MCF 10A (cell line): ENCODE results near the gene TLL2. TPM values are rescaled to one million over a fixed set of nuclear protein-coding genes. Genes with fewer than 3 reads are reported as not detected.

ENCODE experiments used
- BruUV-seq: library from RNA; stranded (reverse); fragments of 400-500 nt; replicated peaks from 2 replicates; lab custom pipeline; 2021; lab: Mats Ljungman, UMichigan
- CTCF ChIA-PET: fragments of 300-600 bp; sonication (Branson Sonifier 250); formaldehyde crosslinking; extraction: SDS; loops from one replicate; lab custom pipeline; 2021; ENCODE audit warnings: antibody characterized with exemption, inconsistent platforms; lab: Yijun Ruan, JAX
- POLR2A ChIA-PET: fragments of 300-600, 350-650 bp; sonication (Branson Sonifier 250); formaldehyde crosslinking; extraction: SDS; loops from one replicate; lab custom pipeline; 2020; ENCODE audit warnings: antibody characterized with exemption, inconsistent platforms; lab: Yijun Ruan, JAX
- DNase-seq: peaks from one replicate; pipeline ENCODE4 v3.0.0-alpha.2; 2018; ENCODE audit not compliant: unreplicated experiment
- H3K27ac Mint-ChIP-seq: one replicate; pipeline ENCODE4 v1.8.0; 2022; ENCODE audit warnings: mild to moderate bottlenecking, low read depth, mixed read lengths; ENCODE audit not compliant: unreplicated experiment
- H3K27me3 Mint-ChIP-seq: one replicate; pipeline ENCODE4 v1.8.0; 2022; ENCODE audit warnings: mixed read lengths; ENCODE audit not compliant: insufficient read depth, unreplicated experiment
- H3K36me3 Mint-ChIP-seq: one replicate; pipeline ENCODE4 v1.8.0; 2022; ENCODE audit warnings: mild to moderate bottlenecking, moderate library complexity, mixed read lengths; ENCODE audit not compliant: insufficient read depth, unreplicated experiment
- H3K4me1 Mint-ChIP-seq: one replicate; pipeline ENCODE4 v1.8.0; 2022; ENCODE audit warnings: mixed read lengths; ENCODE audit not compliant: insufficient read depth, unreplicated experiment
- H3K4me3 Mint-ChIP-seq: one replicate; pipeline ENCODE4 v1.8.0; 2022; ENCODE audit warnings: mild to moderate bottlenecking, moderate library complexity, mixed read lengths; ENCODE audit not compliant: unreplicated experiment
- H3K9me3 Mint-ChIP-seq: one replicate; pipeline ENCODE4 v1.8.0; 2022; ENCODE audit warnings: mixed read lengths; ENCODE audit not compliant: unreplicated experiment
- intact Hi-C: fragments of 100-400 bp; cut with micrococcal nuclease; formaldehyde crosslinking; loops from 2 replicates; pipeline ENCODE4 v1.14.1; 2022
- total RNA-seq: library from RNA; stranded (reverse); gene quantifications from 2 replicates; pipeline ENCODE4 v1.2.3, GENCODE V29; 2022
- TF ChIP-seq, protein P1 (sequence below): fragments of 200-600 bp; IDR thresholded peaks from one replicate; pipeline ENCODE4 v1.8.0; 2022; ENCODE audit warnings: antibody characterized with exemption, mild to moderate bottlenecking; ENCODE audit not compliant: unreplicated experiment

TLL2 gene
- total RNA-seq, 1 experiment from 2014 or later = not detected

DNA sequence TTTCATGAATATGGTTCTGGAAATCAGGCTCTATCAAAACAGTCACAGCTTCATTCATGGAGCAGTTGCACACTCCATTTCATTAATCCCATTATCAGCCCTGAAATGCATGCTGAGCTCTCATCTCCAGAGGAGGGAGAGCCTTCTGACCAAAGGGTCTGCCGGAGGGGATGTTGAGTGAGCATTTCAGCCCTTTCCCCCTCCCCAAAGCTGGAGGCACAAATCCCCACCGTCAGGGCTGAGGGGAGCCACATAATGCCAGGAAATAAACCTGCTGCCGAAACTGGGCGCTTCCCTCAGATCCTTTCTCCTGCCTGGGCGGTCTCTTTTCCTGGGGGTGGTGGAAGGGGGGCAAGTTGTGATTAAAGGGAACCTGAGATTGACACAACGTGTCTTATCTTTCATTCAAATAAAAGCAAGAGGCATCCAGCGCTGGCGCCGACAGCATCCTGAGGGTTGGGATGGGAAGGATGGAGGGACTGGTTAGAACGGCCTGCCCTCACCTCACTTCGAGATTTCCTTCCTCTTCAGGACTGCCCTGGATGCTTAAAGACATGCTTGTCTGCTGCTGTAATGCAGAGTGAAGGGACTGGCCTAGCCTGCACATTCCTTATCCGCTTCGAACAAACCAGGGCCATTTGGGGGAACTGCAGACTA, 71.6 kb downstream of the TLL2 start:
- H3K4me1 Mint-ChIP-seq = no peaks in the 10 kb centered on the region
- CTCF ChIA-PET = interaction anchor here (1.0 to 1.3 kb wide), 3 partner anchors 17 to 69 kb away, joined by 3 to 4 read pairs (median 3); no protein-coding TSS in a partner anchor
- H3K4me3 Mint-ChIP-seq = no peak overlapping the region
- H3K27ac Mint-ChIP-seq = no peak overlapping the region
- POLR2A ChIA-PET = no interaction called here
- DNase-seq = no peak
- H3K27me3 Mint-ChIP-seq = peaks cover 17% of the 10 kb centered on the region
- intact Hi-C loops = no loop called here
- TF ChIP-seq, protein P1, sequence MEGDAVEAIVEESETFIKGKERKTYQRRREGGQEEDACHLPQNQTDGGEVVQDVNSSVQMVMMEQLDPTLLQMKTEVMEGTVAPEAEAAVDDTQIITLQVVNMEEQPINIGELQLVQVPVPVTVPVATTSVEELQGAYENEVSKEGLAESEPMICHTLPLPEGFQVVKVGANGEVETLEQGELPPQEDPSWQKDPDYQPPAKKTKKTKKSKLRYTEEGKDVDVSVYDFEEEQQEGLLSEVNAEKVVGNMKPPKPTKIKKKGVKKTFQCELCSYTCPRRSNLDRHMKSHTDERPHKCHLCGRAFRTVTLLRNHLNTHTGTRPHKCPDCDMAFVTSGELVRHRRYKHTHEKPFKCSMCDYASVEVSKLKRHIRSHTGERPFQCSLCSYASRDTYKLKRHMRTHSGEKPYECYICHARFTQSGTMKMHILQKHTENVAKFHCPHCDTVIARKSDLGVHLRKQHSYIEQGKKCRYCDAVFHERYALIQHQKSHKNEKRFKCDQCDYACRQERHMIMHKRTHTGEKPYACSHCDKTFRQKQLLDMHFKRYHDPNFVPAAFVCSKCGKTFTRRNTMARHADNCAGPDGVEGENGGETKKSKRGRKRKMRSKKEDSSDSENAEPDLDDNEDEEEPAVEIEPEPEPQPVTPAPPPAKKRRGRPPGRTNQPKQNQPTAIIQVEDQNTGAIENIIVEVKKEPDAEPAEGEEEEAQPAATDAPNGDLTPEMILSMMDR = no peak
- no peaks in the 10 kb centered on the region for H3K36me3 Mint-ChIP-seq
- H3K9me3 Mint-ChIP-seq = no peaks in the 10 kb centered on the region
- no TSS peak for BruUV-seq

DNA sequence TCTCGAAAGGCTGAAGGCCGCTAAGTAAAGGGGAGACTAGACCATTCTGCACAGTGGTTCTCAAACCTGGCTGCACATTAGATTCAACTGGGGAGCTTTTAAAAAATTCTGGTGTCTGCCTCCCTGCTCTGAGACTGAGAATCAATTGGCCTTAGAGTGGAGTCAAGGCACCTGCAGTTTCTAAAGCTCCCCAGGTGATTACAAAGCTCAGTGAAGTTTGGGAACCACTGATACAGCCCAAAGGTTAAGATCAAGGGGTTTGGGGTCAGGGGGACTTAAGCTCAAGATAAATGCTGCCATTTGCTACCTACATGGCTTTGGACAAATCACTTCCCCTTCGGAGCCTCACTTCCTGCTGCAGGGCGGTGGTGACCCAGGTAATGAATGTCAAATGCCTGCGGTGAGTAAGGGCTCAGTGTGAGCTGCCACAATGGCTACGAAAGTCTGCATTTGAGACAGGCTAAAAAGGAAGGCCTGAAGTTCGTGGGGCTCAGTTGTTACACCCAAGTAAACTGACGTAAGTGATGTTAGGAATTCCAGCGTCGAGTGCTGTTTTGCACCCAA, 72.3 kb downstream of the TLL2 start:
- no peak for DNase-seq
- intact Hi-C loops = no loop called here
- no peak overlapping the region for H3K4me3 Mint-ChIP-seq
- no peaks in the 10 kb centered on the region for H3K4me1 Mint-ChIP-seq
- no peaks in the 10 kb centered on the region for H3K9me3 Mint-ChIP-seq
- TF ChIP-seq, protein P1 = no peak
- POLR2A ChIA-PET = no interaction called here
- BruUV-seq = no TSS peak
- H3K27ac Mint-ChIP-seq = no peak overlapping the region
- H3K27me3 Mint-ChIP-seq = peaks cover 10% of the 10 kb centered on the region
- CTCF ChIA-PET = interaction anchor here (1.0 to 1.3 kb wide), 3 partner anchors 16 to 70 kb away, joined by 3 to 4 read pairs (median 3); no protein-coding TSS in a partner anchor
- no peaks in the 10 kb centered on the region for H3K36me3 Mint-ChIP-seq

DNA sequence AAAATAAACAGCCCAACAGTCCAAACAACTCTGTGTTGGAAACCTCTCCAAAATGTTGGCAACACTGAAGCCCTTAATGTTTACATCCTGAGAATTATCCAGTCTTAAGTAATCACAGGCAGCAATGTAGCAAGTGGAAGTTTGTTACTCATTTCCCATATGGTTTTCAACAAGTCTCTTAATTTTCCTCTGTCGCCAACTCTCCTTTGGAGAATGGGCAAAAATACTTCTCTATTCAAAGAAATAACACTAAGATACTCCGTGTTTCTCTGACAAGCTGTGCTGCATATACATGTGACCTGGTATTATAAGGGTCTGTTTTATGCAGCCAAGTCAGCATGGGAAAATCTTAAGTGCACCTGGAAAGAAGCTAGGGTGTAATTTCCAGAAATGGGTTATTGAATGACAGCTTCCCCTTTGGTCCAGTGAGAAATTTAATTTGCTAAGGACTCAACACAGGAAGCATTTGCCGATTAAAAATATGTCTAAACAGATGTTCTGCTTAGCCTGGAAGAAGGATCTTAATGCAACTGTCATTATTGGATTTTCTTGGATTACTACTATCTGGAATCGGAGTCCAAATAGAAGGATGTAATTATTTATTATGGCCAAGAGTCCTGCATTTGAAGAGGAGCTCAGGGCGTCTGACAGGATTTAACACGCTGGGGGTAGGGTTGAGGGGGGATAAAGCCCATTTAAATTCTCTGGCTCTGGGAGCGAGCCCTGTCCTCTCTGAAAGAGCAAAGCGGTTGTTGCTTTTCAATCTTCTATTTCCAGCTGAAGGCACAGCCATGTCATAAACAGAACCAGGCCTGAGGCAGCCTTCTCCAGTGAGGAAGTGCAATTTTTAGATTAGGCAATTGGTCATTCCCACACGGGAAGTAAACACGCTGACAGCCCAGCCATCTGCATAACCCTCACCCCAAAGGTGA, 73.1 kb downstream of the TLL2 start:
- Mint-ChIP-seq H3K27me3 (peaks cover 2% of the 10 kb centered on the region), H3K4me1 (no peaks in the 10 kb centered on the region), H3K36me3 (no peaks in the 10 kb centered on the region), H3K4me3 (no peak overlapping the region), H3K27ac (no peak overlapping the region), H3K9me3 (peaks cover 2% of the 10 kb centered on the region)
- CTCF ChIA-PET = interaction anchor here (1.3 kb wide), 1 partner anchor 66 kb away, joined by 4 read pairs; no protein-coding TSS in a partner anchor
- BruUV-seq = no TSS peak
- intact Hi-C loops = no loop called here
- TF ChIP-seq, protein P1 = no peak
- POLR2A ChIA-PET = interaction anchor here (1.1 kb wide), 1 partner anchor 13 kb away, joined by 3 read pairs; no protein-coding TSS in a partner anchor
- DNase-seq = no peak
